Lung (tissue), 12 donors: Measurements from ENCODE around the gene PAPPA. TPM values are rescaled to one million over a fixed set of nuclear protein-coding genes. Genes with fewer than 3 reads are reported as not detected.

ENCODE experiments used
- ATAC-seq: fragments of 200-7000 bp; cut with Tn5 transposase; one replicate; pipeline ENCODE4 v1.9.1; 2020; ENCODE audit warnings: moderate number of reproducible peaks; ENCODE audit not compliant: insufficient read depth, low FRiP score
- DNase-seq, 3 donors: peaks; one replicate each; pipeline ENCODE4 v3.0.0-alpha.2; 2013 to 2017
- H3K27ac ChIP-seq, 2 donors: one replicate each; pipeline ENCODE4 v1.5.1; 2013; ENCODE audit warnings: mild to moderate bottlenecking in 2 of 2, moderate library complexity in 2 of 2, control low read depth in 1 of 2, inconsistent platforms in 1 of 2, low read depth in 1 of 2, low read length in 1 of 2
- H3K27me3 ChIP-seq, 3 donors: one replicate each; pipeline ENCODE4 v1.5.1; 2013; ENCODE audit warnings: low read length in 2 of 3; ENCODE audit not compliant: control insufficient read depth in 3 of 3, insufficient read depth in 3 of 3
- H3K36me3 ChIP-seq, 4 donors: one replicate each; pipeline ENCODE4 v1.5.1; 2013; ENCODE audit warnings: low read length in 4 of 4, mild to moderate bottlenecking in 1 of 4, moderate library complexity in 1 of 4; ENCODE audit not compliant: control insufficient read depth in 4 of 4, insufficient read depth in 4 of 4
- H3K4me1 ChIP-seq, 5 donors: one replicate each; pipeline ENCODE4 v1.5.1; 2013; ENCODE audit warnings: low read length in 5 of 5, mild to moderate bottlenecking in 2 of 5, moderate library complexity in 1 of 5; ENCODE audit not compliant: control insufficient read depth in 5 of 5, insufficient read depth in 5 of 5
- H3K4me3 ChIP-seq: one replicate; pipeline ENCODE4 v1.5.1; 2013; ENCODE audit warnings: mild to moderate bottlenecking, control low read depth, moderate library complexity
- H3K9ac ChIP-seq, 2 donors: one replicate each; pipeline ENCODE4 v1.5.1; 2013; ENCODE audit warnings: low read length in 2 of 2, control low read depth in 1 of 2; ENCODE audit not compliant: insufficient read depth in 1 of 2
- H3K9me3 ChIP-seq, 4 donors: one replicate each; pipeline ENCODE4 v1.5.1; 2013; ENCODE audit warnings: low read length in 3 of 4, mild to moderate bottlenecking in 1 of 4, moderate library complexity in 1 of 4; ENCODE audit not compliant: control insufficient read depth in 4 of 4, insufficient read depth in 3 of 4
- CTCF ChIP-seq: IDR thresholded peaks from 2 replicates; pipeline ENCODE4 v1.5.1; 2012; ENCODE audit warnings: mild to moderate bottlenecking; ENCODE audit errors: control extremely low read depth, extremely low read depth
- WGBS, 2 donors: extraction: QIAGEN DNeasy Blood & Tissue Kit; methylation state at CpG; one replicate each; pipeline ENCODE4 v1.1.7; 2013; 5-methylcytosine and 5-hydroxymethylcytosine counted together
- polyA plus RNA-seq, 2 donors: library from polyadenylated mRNA; stranded (reverse); fragments of 200-250 nt; gene quantifications; one replicate each; pipeline ENCODE4 v1.2.1, GENCODE V29; 2013
- total RNA-seq, 2 donors: library from RNA; depleted of rRNA in 1 of 2; stranded (reverse); fragments of >200 nt in 1 of 2; gene quantifications; one replicate each; pipeline ENCODE4 v1.2.1, GENCODE V29; 2014 to 2021
- donor health status: control.
- donor health status: control.
- donor health status: Bipolar disorder and iron deficiency.
- donor health status: healthy.
- donor health status: DM: yes; HTN: yes; CAD: no.

PAPPA gene
- total and polyA plus RNA-seq, 4 donors: 0.45 to 6.7 (median 3.6) TPM

GRCh38 chr9:116276196-116276493 lies 122.6 kb downstream of the PAPPA start:
- no peaks in the 10 kb centered on the region for H3K4me1 ChIP-seq
- no peak for TF ChIP-seq CTCF
- no peak overlapping the region for H3K27ac ChIP-seq
- H3K27me3 ChIP-seq: peaks cover 0 to 2% (median 0%) of the 10 kb centered on the region in 3 donors
- ATAC-seq (no peak), DNase-seq (no peak)
- H3K36me3 ChIP-seq: peaks cover 0 to 3% (median 0%) of the 10 kb centered on the region in 4 donors
- no peaks in the 10 kb centered on the region for H3K9me3 ChIP-seq
- no peak overlapping the region for H3K4me3 ChIP-seq
- no peak overlapping the region for H3K9ac ChIP-seq

- Histone ChIP-seq H3K9ac (no peak overlapping the region), H3K4me1 (no peaks in the 10 kb centered on the region), H3K27me3 (peaks cover 0 to 2% (median 0%) of the 10 kb centered on the region in 3 donors), H3K9me3 (no peaks in the 10 kb centered on the region), H3K27ac (no peak overlapping the region), H3K36me3 (no peaks in the 10 kb centered on the region), H3K4me3 (no peak overlapping the region)
- WGBS, 2 donors: 33 to 43% methylated on average over 10 of the region's 10 CpGs
- ATAC-seq: no peak
- DNase-seq: no peak
- TF ChIP-seq CTCF: no peak
Observed at GRCh38 chr9:116276651-116277121, 123.1 kb downstream of the PAPPA start.

- Histone ChIP-seq H3K27ac (no peak overlapping the region), H3K4me3 (no peak overlapping the region), H3K9me3 (no peaks in the 10 kb centered on the region), H3K9ac (no peak overlapping the region), H3K4me1 (peaks cover 0 to 3% (median 0%) of the 10 kb centered on the region in 5 donors), H3K36me3 (no peaks in the 10 kb centered on the region), H3K27me3 (peaks cover 0 to 2% (median 0%) of the 10 kb centered on the region in 3 donors)
- no peak for ATAC-seq
- TF ChIP-seq CTCF: no peak
- no peak for DNase-seq
- WGBS, 2 donors: 31 to 51% methylated on average over 1 of the region's 1 CpG
Observed at GRCh38 chr9:116278326-116278725, 124.7 kb downstream of the PAPPA start.

GRCh38 chr9:116279230-116279629 lies 125.6 kb downstream of the PAPPA start:
- no peaks in the 10 kb centered on the region for H3K9me3 ChIP-seq
- no peaks in the 10 kb centered on the region for H3K36me3 ChIP-seq
- no peak for DNase-seq
- peaks cover 0 to 3% (median 0%) of the 10 kb centered on the region in 5 donors for H3K4me1 ChIP-seq
- H3K4me3 ChIP-seq: no peak overlapping the region
- H3K9ac ChIP-seq: no peak overlapping the region
- peaks cover 0 to 2% (median 0%) of the 10 kb centered on the region in 3 donors for H3K27me3 ChIP-seq
- no peak for TF ChIP-seq CTCF
- H3K27ac ChIP-seq: no peak overlapping the region
- ATAC-seq: no peak
- 32 to 35% methylated on average over 11 of the region's 11 CpGs for WGBS, 2 donors
